RPMI8226 (cell line): Measurements from ENCODE around the gene FGD3.

Experiments
- DNase-seq: peaks from one replicate; pipeline ENCODE4 v3.0.0-alpha.2; 2015

Gene FGD3

DNA sequence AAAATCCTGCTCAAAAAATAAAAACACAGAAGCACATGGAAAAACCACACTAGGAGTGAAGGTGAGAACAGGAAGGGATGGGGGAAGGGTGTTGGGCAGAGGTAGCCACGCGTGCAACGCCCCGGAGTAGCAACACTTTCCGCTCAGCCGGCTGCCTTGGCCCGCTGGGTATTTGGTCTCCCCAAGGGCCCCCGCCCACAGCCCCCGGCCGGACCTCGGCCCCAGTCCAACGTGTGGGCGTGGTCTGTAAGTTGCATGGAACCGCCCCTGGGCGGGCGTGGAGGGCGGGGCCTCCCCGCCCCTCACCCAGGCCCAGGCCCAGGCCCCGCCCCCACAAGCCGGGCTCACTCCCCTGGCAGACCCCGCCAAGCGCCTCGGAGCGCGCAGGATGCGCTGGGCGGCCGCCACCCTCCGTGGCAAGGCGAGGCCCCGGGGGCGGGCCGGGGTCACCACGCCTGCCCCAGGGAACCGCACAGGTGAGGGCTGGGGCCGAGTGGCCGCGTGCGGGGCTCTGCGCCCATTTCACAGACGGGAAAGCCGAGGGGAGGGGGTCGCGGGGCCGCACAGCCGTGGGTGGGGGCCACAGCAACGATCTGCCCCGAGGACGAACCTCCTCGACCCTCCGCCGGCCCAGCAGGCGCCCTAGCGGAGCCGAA, 111.2 kb downstream of the FGD3 start, which contains the start of gene SUSD3:
SUSD3 (plus strand) TSS at position 347 of the 656 bp plus-strand sequence; CDS start at position 389, 42 bp downstream.
- DNase-seq, result peak; percentile 83

DNA sequence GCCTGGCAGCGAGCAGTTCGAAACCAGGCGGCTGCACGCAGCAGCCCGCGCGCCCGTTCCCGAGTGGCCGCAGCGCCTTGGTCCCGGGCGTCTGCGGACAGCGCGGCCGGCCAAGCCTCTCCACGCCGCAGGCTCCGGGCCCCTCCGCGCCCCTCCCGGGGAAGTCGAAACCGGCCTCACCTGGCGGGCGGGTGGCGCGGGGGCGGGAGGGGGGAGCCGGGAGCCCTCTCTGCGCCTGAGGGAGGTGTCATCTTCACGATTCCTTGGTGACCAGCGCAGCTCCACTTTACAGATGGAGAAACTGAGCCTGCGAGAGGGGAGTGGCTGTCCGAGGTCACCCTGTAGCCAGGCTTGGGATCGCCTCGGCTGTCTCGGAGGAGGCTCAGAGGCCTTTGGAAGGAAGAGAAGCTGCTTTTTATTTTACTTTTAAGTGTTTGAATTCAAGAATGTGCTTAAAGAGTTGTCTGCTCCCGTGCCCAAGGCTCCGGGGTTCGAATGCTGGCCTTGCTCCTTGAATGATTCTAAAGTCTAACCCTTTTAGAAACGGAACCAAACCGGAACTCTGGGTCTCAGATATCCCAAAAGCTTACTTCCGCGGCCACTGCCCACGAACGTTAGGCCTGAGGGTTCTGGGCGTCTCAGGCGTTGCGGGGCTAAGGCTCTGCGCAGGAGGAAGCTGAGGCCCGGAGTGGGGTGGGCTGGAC, 111.8 kb downstream of the FGD3 start:
- DNase-seq, result peak; percentile 26

DNA sequence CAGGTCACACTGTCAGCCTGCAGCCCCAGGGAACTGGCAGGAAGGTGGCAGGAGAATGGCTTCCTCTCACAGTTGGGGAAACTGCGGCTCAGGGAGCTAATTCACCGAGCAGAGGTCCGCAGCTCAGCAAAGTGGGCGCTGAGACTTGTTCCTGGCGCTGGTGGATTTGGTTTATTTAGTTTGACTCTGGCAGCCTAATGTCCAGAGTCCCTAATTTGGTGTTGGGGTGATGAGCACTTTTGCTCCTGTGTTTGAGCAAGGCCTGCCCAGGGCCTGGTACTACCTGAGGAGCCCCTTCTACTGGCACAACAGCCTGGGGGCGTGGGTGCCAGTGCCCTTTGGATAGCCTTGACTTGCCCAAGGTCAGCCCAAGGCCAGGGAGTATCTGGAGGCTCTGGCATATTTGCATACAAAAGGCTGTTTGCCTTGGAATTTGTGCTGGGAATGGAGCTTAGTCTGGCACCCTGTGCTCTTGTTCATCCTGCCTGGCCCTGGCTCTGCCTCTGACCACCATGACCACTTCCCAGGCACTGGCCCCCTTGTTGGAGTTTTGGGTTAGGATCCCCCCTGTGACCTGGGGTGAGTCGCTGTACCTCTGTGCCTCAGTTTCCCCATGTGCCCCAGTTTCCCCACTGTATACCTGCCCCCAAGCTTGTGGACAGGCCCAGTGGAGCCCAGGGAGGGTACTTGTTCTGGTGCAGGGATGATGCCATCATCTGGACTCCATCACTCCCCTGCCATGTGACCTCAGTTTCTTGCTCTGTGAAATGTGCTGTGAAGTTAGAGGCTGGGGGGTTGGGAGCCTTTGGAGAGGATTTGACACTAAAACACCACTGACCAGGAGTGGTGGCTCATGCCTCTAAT, 112.6 kb downstream of the FGD3 start:
- DNase-seq, result peak; percentile 15

DNA sequence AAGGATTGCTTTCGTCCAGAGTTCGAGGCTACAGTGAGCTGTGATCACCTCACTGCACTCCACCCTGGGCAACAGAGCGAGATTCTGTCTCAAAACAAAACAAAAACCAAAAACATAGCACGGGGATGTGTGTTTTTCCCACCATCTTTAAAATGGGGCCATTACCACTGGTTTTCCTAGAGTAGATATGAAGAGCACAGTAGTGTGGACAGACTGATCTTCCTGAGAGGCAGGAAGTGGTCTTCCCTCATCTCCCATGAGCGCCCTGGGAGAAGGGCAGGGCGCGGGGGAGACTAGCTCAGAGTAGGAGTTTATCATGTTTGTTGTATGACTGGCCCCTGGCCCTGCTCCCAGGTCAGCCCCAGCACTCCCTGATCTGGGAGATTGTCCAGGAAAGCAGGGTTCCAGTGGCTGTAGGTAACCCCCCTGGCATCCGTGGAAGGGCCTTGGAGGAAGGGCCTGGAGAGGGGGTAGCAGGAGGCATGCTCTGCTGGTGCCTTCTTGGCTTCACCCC, 113.5 kb downstream of the FGD3 start:
- no peak for DNase-seq

DNA sequence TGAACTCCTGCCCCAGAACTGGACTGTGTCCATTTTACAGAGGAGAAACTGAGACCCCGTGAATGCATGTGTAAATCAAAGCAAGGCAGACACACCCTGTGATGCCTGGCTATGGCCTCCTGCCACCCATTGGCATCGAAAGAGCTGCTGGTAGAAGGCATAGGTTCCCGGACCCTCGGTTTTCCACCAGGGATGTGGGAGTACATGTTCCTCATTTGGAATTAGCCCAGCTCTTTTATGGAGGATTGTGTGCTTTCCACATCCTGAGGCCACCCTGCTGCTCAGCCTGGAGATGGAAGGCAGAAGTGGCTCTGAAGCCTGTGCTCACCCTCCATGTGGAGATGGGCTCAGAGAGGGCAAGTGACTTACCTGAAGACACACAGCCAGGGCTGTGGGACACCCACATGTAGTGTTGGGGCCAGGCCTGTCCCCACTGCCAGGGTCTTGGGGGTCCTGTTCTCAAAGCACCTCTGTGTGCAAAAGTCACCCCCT, 114.0 kb downstream of the FGD3 start:
- DNase-seq, result no peak

DNA sequence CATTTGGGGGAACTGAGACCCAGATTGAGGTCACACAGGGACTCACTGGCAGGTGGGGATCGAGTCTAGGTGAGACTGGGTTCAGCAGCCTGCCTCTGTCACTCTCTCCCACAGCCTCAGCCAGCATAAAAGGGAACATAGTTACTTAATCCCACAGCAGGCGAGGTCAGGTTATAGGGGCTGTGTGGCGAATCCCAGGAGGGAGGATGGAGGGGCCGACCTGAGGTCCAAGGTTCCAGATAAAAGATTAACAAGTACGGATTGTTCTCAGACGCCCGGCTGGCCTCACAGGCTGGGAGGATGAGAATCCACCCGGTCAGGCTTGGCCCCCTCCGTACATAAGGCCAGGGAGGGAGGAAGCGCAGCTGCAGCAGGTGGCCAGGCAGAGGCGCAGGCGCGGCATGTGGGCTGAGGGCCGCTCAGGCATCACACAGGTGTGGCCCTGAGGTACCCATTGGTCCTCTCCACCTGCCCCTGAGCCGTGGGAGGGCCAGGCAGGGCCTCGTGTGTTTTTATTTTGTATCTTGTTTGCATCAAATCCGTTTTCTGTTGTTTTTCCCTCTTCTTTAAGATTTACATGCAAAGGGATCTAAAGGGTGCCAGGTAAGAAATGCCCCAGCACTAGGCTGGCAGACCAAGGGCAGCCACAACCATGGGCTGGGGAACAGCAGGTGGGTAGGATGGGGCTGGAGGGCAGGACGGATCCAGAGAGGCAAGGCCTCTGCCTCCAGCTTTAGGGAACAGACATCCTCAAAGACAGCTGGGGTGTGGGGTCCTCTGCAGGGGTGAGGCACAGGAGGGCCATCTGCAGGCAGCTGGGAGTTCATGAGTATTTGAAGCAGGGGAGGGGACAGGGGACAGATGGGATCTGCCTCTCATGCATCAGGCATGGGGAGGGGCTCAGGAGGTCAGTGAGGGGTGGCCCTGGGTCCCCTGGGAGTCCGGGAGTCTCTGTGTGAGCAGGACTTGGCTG, 114.8 kb downstream of the FGD3 start:
- DNase-seq, result peak; percentile 90

DNA sequence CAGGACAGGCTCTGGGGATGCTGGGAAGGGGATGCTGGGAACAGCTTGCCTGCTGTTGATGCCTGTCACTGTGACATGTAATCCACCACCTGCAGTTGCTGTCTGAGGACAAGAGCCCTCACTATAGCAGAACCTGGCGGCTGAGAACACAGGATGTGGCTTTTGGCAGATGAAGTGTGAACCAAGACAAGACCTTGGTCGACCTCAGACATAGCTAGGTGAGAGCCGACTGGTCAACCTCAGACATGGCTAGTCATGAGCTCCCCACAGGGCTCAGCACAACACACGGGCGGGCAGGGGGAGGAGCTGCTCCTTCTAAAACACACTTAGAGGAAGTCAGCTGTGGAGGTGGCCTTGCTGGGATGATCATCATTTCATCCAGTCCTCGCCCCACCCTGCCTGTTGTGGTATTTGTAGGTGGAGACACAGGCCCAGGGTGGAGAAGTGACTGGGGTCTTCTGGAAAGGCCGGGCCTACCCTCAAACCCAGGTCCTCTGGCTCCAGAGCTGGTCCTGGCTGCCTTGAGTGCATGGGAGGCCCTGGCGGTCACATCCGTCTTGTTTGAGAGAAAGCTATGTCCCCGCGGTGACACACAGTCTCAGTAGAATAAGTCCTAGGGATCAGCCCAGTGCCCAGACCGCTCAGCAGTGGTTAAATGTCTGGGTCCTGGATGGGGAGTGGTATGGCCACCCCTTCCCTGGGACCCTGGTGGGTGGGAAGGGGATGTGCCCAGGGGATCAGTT, 117.2 kb downstream of the FGD3 start:
- peak; percentile 93 for DNase-seq

DNA sequence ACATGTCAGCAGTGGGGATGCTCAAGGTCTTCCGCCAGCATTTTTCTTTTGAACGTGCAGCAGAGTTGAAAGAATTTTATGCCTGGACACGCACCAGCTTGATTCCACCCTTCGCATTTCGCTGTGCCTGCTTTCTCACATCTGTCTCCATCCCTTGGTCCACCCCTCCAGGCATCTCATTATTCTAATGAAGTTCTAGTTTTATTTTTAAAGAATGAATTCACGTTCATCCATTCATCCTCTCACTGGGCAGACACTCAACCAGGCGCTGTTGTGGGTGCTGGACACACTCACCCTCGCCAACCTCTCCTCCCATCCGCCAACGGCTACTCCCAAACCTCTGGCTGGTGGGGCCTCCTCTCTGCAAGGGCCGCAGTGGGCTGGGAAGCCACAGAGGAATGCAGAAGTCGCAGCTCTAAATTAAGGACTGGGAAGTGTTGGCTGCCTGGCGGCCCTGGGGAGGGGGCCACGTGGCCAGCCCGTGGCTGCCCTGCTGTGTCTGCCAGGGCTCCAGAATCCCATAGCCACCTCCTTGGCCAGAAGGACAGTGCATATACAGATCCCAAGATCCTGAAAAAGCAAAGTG, 117.9 kb downstream of the FGD3 start:
- DNase-seq, result no peak

DNA sequence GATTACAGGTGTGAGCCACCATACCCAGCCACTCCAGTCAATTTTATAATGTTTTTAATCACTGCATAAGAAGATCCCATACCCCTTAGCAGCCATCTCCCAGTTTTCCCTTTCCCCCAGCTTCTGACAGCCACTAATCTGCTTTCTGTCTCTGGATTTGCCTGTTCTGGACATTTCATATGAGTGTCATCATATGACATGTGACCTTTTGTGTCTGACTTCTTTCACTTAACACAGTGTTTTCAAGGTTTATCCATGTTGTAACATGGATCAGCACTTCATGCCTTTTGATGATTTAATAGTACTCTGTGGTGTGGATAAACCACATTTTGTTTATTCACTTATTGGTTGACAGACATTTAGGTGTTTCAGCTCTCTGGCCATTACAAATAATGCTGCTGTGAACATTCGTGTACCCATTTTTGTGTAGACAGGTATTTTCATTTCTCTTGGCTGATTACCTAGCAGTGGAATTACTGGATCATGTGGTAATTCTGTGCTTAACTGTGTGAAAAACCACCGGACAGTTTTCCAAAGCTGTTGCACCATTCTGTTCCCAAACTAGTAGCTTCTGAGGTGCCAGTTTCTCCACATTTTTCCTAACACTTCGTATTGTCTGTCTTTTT, 119.8 kb downstream of the FGD3 start:
- DNase-seq, result no peak

DNA sequence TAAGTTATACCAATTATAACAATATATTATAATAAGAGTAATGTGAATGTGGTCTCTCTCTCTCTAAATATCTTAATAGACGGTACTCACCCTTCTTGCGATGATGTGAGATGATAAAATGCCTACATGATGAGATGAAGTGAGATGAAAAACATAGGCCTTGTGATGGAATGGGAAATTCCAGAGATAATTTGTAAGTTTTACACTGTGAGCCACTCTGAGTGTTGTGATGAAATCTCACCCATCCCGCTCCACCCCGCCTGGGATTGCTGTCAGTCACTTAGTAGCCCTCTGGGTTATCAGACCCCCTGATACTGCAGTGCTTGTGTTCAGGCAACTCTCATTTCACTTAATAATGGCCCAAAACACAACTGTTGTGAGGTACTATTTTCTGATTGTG, 121.6 kb downstream of the FGD3 start:
- no peak for DNase-seq

DNA sequence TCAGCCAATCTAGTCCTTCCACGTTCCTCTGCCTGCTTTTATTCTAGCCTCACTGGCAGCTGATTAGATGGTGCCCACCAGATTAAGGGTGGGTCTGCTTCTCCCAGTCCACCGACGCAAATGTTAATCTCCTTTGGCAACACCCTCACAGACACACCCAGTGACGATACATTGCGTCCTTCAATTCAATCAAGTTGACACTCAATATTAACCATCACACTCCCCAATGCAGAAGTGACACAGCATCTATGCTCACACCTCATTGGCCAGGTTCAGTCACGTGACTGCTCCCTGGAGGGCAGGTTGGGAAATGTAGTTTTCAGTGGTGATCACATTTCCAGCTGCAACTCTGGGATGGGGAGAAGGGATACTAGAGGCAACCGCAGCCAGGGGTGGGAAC, 124.1 kb downstream of the FGD3 start:
- DNase-seq, result peak; percentile 45

DNA sequence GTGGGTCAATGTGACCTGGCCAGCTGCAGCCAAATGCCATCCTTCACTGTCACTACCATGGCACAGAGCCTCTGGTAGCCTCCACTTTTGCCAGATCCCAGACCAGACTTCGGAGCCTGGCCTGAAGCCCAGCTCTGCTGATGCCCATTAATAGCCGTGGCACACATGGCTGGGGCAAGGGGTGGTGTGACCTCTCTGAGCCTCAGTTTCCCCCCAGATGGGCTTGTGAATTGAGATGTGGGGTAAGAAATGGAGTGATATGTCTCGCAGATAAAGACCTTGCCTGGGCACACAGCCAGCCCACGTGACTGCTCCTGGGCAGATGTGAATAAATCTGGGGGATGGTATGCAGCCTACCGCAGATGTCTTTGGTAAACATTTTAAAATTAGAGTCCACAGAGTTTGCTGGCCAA, 125.1 kb downstream of the FGD3 start:
- peak; percentile 89 for DNase-seq

DNA sequence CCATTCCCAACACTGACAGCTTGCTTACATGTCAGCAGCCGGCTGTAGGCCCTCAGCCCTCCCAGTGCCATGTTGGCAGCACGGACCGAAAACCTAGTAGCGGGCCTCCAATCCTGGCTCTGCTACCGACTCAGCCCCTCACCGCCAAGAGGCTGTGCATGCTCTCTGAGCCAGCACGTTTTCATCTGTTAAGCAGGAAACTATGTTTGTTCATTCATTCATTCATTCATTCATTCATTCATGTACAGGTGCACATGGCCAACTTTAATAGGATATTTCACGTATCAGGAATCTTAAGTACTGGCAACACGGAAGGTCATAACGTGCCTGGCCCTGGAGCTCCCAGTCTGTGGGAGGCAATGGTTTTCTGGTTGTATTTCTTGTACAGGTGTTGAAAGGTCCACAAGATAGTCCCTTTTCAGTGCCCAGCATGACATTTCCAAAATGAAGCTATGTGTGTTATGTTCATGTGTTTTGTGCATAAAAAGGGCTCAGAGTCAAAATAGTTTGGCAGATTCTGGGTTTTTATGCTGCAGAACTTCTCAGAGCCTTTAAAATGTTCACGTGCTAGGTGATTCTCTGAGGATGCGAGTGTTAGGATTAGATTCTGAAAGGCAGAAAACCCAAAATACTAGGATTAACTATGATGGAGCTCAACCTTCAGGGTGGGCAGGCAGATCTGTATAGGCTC, 128.9 kb downstream of the FGD3 start:
- no peak for DNase-seq

DNA sequence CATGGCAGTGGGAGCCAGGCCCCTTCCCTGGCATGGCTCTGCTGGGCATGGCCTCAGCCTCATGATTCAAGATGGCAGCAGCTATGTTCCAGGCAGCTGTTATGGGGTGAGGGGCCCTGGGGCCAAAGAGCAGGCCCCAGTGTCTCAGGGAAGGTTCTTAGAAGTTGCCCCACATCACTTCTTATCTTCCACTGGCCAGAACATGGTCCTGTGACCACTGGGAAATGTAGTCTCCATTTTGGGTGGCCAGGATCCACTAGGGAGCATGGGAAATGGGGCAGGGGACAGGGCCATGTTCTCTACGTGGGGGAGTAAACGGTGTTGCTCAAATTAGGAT, 129.4 kb downstream of the FGD3 start:
- DNase-seq, result no peak

DNA sequence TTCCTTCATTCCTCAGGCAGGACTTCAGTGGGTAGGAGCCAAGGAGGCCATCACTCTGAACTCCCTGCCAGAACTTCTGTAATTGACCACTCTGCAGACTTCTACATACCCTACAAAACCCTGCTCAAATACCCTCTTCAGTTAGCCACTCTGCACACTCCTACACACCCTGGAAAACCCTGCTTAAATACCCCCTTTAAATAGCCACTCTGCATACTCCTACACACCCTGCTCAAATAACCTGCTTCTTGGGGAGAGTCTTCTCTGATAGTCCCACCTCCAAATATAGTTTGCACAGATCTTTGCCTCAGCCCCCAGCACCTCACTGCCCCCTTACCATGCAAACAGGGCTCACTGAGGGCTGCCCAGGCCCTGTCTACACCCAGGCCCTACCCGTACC, 130.0 kb downstream of the FGD3 start:
- DNase-seq, result no peak

DNA sequence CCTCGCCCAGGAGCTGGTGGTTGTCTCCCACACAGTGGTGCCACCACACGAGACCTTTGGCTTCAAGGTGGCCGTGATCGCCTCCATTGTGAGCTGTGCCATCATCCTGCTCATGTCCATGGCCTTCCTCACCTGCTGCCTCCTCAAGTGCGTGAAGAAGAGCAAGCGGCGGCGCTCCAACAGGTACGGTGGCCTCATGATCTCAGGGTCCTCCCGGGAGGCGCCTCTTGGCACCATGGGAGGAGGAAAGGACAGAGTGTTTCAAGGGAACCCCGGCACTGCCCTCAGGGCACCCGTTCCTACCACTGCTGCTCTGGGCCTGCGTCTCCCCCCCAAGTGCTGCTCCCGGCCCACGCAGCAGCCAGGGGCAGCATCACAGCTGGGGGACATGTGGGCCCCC, 130.5 kb downstream of the FGD3 start:
- DNase-seq, result no peak

DNA sequence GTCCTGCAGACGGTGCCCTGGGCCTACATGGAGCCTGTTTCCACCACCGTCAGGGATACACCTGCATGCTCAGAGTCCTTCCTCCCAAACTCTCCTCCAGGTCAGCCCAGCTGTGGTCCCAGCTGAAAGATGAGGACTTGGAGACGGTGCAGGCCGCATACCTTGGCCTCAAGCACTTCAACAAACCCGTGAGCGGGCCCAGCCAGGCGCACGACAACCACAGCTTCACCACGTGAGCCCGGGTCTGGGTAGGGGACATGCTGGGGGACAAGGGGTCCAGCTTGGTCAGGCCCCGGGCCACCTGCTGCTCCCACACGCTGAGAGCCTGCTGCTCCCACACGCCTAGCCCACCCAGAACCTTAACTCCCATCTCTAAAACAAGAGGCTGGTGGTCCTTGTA, 132.0 kb downstream of the FGD3 start:
- no peak for DNase-seq

DNA sequence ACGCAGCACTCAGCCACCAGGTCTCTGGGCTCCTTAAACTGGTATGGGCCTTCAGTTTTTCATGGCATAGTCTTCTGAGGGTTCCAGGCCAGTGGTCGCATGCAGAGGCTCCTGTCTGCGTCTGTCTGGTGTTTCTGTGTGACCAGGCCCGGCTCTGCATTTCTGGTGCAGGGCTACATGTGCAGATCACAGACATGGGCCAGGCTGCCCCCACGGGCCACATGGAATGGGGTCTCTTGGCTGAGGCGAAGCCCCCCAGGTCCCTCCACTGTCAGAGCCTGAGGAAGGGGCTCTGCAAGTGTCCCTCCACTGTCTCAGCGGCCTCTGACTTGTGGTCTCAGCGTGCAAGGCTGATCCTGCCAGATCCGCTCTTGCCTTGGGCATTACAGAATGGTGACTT, 133.1 kb downstream of the FGD3 start:
- no peak for DNase-seq

DNA sequence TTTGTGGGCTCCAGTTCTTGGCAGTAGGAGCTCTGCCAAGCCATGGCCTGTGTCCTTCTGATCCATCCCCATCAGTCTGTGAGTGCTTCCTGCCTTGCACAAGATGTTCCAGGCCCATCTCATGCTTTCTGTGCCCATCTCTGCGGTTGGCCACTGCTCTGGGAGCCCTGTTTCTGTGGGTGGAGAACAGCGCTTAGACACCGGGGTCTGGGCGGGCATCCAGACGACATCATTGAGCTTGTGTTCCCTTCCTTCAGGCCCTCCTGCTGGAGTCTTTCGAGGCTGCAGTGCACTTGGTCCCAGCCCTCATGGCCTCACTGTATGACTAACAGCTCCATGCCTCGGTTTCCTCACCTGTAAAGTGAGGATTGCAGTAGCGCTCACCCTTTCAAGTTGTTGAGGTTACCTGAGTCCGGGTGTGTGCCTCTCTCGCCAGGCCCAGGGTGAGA, 133.8 kb downstream of the FGD3 start:
- no peak for DNase-seq

DNA sequence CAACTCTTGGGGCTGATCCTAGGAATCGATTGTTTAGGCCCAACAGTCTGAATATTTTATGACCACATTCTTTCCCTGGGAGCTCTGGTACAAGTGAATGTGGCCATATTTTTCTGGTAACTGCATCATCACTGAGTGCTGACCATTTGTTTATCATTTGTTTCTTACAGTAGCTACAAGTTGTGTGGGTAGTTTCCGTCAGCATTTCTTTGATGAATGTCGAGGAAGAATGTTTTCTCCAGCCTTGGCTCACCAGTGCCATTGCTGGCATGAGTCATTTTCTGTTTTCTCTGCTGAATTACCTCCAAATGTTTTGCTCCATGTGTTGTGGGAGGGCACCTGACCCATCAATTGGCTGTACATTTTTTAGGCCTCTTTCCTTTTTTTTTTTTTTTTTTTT, 134.6 kb downstream of the FGD3 start:
- no peak for DNase-seq
